GM23338 (cell line): Measurements from ENCODE around the gene STX1B. TPM values are rescaled to one million over a fixed set of nuclear protein-coding genes. Genes with fewer than 3 reads are reported as not detected.

ENCODE experiments used
- ATAC-seq: fragments of 200-7000 bp; cut with Tn5 transposase; 3 replicates; pipeline ENCODE4 v1.9.1; 2020
- DNase-seq: peaks from one replicate; pipeline ENCODE4 v3.0.0-alpha.2; 2015; ENCODE audit warnings: low spot score
- H2AFZ ChIP-seq: fragments of 200-600 bp; sonication (generic); 2 replicates; pipeline ENCODE4 v1.8.0; 2016; ENCODE audit warnings: antibody characterized with exemption, mild to moderate bottlenecking, moderate library complexity
- H3F3A ChIP-seq: fragments of 200-600 bp; sonication (generic); replicated peaks from 2 replicates; pipeline ENCODE4 v1.8.0; 2017; ENCODE audit warnings: antibody characterized with exemption, mixed run types, low read depth
- H3K27ac ChIP-seq: fragments of 200-600 bp; sonication (generic); 2 replicates; pipeline ENCODE4 v1.6.1; 2016; ENCODE audit warnings: low read depth
- H3K27me3 ChIP-seq: fragments of 200-600 bp; sonication (generic); 2 replicates; pipeline ENCODE4 v1.8.0; 2016; ENCODE audit warnings: mild to moderate bottlenecking, mixed run types, moderate library complexity; ENCODE audit not compliant: insufficient read depth
- H3K36me3 ChIP-seq: fragments of 200-600 bp; sonication (generic); 2 replicates; pipeline ENCODE4 v1.8.0; 2016; ENCODE audit warnings: mild to moderate bottlenecking; ENCODE audit not compliant: insufficient read depth
- H3K4me1 ChIP-seq: fragments of 200-600 bp; sonication (generic); 2 replicates; pipeline ENCODE4 v1.8.0; 2016; ENCODE audit warnings: mild to moderate bottlenecking, moderate library complexity; ENCODE audit not compliant: insufficient read depth
- H3K4me2 ChIP-seq: fragments of 200-600 bp; sonication (generic); 2 replicates; pipeline ENCODE4 v1.7.1; 2017; ENCODE audit warnings: mixed run types
- H3K4me3 ChIP-seq: fragments of 200-600 bp; sonication (generic); 2 replicates; pipeline ENCODE4 v1.6.1; 2016; ENCODE audit warnings: mixed run types
- H3K79me2 ChIP-seq: fragments of 200-600 bp; sonication (generic); replicated peaks from 2 replicates; pipeline ENCODE4 v1.8.0; 2017; ENCODE audit warnings: mild to moderate bottlenecking; ENCODE audit not compliant: insufficient read depth
- H3K9me2 ChIP-seq: fragments of 200-600 bp; sonication (generic); 2 replicates; pipeline ENCODE4 v1.8.0; 2017; ENCODE audit not compliant: insufficient read depth
- H4K20me1 ChIP-seq: fragments of 200-600 bp; sonication (generic); replicated peaks from 2 replicates; pipeline ENCODE4 v1.8.0; 2017; ENCODE audit warnings: mild to moderate bottlenecking; ENCODE audit not compliant: insufficient read depth
- H3K27ac Mint-ChIP-seq: 2 replicates; pipeline ENCODE4 v1.8.0; 2020; ENCODE audit warnings: inconsistent platforms, mild to moderate bottlenecking, moderate library complexity, mixed read lengths
- H3K27me3 Mint-ChIP-seq: 3 replicates; pipeline ENCODE4 v1.8.0; 2022; ENCODE audit warnings: low read depth, mild to moderate bottlenecking, moderate library complexity, mixed read lengths, inconsistent platforms; ENCODE audit not compliant: insufficient read depth, poor library complexity
- H3K36me3 Mint-ChIP-seq: 3 replicates; pipeline ENCODE4 v1.8.0; 2021; ENCODE audit warnings: low read depth, mild to moderate bottlenecking, inconsistent platforms, moderate library complexity, mixed read lengths
- H3K4me1 Mint-ChIP-seq: 3 replicates; pipeline ENCODE4 v1.8.0; 2020; ENCODE audit warnings: mild to moderate bottlenecking, inconsistent platforms, mixed read lengths
- H3K4me3 Mint-ChIP-seq: 3 replicates; pipeline ENCODE4 v1.8.0; 2021; ENCODE audit warnings: moderate library complexity, mild to moderate bottlenecking, inconsistent platforms, mixed read lengths
- H3K9me3 Mint-ChIP-seq: 3 replicates; pipeline ENCODE4 v1.8.0; 2020; ENCODE audit warnings: moderate library complexity, mild to moderate bottlenecking, inconsistent platforms, mixed read lengths
- CREB1 ChIP-seq: fragments of 250-450 bp; sonication (Bioruptor Pico); IDR thresholded peaks from 2 replicates; pipeline ENCODE4 v1.5.0; 2020; ENCODE audit warnings: low read depth, mild to moderate bottlenecking, moderate library complexity
- EZH2 ChIP-seq: fragments of 200-600 bp; sonication (generic); IDR thresholded peaks from one replicate; pipeline ENCODE4 v1.8.0; 2017; ENCODE audit warnings: antibody characterized with exemption, mild to moderate bottlenecking, low read depth; ENCODE audit not compliant: unreplicated experiment
- EZH2phosphoT487 ChIP-seq: fragments of 200-600 bp; sonication (generic); IDR thresholded peaks from one replicate; pipeline ENCODE4 v1.8.1; 2018; ENCODE audit warnings: antibody characterized with exemption; ENCODE audit not compliant: unreplicated experiment
- NANOG ChIP-seq: IDR thresholded peaks from 2 replicates; pipeline ENCODE4 v1.6.1; 2016; ENCODE audit warnings: antibody characterized with exemption, borderline replicate concordance
- POLR2AphosphoS5 ChIP-seq: IDR thresholded peaks from 2 replicates; pipeline ENCODE4 v1.6.1; 2016; ENCODE audit warnings: antibody characterized with exemption, low read depth
- STAT1 ChIP-seq: IDR thresholded peaks from one replicate; pipeline ENCODE4 v1.6.1; 2016; ENCODE audit warnings: antibody characterized with exemption; ENCODE audit not compliant: unreplicated experiment
- ZNF331 ChIP-seq: fragments of 250-450 bp; sonication (Bioruptor Pico); IDR thresholded peaks from 2 replicates; pipeline ENCODE4 v1.5.0; 2020; ENCODE audit warnings: low read depth, mild to moderate bottlenecking, moderate library complexity
- polyA plus RNA-seq: library from polyadenylated mRNA; unstranded; fragments of >200 nt; fragmentation: Nextera tagmentation; extraction: Ambion mirVana; gene quantifications from 2 replicates; pipeline ENCODE4 v1.2.1, GENCODE V29; 2016
- total RNA-seq: library from RNA; depleted of rRNA; stranded (reverse); fragments of >200 nt; shearing (Covaris generic); gene quantifications from 2 replicates; pipeline ENCODE4 v1.2.3, GENCODE V29; 2014
- TF ChIP-seq, protein P1 (sequence below): IDR thresholded peaks from one replicate; pipeline ENCODE4 v1.6.1; 2018; ENCODE audit warnings: antibody characterized with exemption; ENCODE audit not compliant: unreplicated experiment
- TF ChIP-seq, protein P2 (sequence below): IDR thresholded peaks from 2 replicates; pipeline ENCODE4 v1.6.1; 2016; ENCODE audit warnings: antibody characterized with exemption
- TF ChIP-seq, protein P3 (sequence below): fragments of 250-450 bp; sonication (Bioruptor Pico); IDR thresholded peaks from 2 replicates; pipeline ENCODE4 v1.5.0; 2020; ENCODE audit warnings: mild to moderate bottlenecking, moderate library complexity
- TF ChIP-seq, protein P4 (sequence below), 2 experiments: fragments of 200-600 bp in 1 of 2; sonication (generic) in 1 of 2; conservative IDR thresholded peaks; 2 replicates each; pipeline versions ENCODE4 v1.5.1 to v1.6.1; 2016 to 2017; ENCODE audit warnings: antibody characterized with exemption in 2 of 2, low read depth in 2 of 2, mild to moderate bottlenecking in 2 of 2, moderate library complexity in 1 of 2

The STX1B gene
- total and polyA plus RNA-seq, 2 experiments from 2014 or later: 1.7 to 9.5 TPM

DNA sequence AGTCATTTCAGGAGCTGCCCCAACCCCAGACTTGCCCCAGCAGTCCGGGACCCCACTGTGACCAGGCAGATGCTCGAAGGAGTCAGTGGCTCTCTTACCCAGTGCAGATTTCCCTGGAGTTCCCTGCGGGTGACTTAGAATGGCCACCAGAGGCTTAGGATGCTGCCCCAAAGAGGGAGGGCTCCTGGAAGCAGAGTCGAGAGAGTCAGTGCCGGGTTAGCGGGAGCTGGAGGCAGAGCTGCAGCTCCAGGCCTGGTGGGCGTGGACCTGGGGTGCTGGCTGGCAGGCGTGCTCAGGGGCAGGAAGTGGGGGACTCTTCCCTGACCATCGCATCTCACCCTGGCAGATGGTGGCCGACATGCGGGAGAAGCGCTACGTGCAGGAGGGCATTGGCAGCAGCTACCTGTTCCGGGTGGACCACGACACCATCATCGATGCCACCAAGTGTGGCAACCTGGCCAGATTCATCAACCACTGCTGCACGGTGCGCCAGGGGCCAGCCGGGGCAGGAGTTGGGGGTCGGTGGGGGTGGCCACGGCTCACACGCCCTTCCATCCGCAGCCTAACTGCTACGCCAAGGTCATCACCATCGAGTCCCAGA lies 27.0 kb downstream of the STX1B start (continued):
- TF ChIP-seq, protein P1, sequence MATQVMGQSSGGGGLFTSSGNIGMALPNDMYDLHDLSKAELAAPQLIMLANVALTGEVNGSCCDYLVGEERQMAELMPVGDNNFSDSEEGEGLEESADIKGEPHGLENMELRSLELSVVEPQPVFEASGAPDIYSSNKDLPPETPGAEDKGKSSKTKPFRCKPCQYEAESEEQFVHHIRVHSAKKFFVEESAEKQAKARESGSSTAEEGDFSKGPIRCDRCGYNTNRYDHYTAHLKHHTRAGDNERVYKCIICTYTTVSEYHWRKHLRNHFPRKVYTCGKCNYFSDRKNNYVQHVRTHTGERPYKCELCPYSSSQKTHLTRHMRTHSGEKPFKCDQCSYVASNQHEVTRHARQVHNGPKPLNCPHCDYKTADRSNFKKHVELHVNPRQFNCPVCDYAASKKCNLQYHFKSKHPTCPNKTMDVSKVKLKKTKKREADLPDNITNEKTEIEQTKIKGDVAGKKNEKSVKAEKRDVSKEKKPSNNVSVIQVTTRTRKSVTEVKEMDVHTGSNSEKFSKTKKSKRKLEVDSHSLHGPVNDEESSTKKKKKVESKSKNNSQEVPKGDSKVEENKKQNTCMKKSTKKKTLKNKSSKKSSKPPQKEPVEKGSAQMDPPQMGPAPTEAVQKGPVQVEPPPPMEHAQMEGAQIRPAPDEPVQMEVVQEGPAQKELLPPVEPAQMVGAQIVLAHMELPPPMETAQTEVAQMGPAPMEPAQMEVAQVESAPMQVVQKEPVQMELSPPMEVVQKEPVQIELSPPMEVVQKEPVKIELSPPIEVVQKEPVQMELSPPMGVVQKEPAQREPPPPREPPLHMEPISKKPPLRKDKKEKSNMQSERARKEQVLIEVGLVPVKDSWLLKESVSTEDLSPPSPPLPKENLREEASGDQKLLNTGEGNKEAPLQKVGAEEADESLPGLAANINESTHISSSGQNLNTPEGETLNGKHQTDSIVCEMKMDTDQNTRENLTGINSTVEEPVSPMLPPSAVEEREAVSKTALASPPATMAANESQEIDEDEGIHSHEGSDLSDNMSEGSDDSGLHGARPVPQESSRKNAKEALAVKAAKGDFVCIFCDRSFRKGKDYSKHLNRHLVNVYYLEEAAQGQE: no peak
- no peak for TF ChIP-seq EZH2phosphoT487
- TF ChIP-seq NANOG: no peak
- TF ChIP-seq CREB1 (CRISPR knock-in tag): no peak
- TF ChIP-seq, protein P2, sequence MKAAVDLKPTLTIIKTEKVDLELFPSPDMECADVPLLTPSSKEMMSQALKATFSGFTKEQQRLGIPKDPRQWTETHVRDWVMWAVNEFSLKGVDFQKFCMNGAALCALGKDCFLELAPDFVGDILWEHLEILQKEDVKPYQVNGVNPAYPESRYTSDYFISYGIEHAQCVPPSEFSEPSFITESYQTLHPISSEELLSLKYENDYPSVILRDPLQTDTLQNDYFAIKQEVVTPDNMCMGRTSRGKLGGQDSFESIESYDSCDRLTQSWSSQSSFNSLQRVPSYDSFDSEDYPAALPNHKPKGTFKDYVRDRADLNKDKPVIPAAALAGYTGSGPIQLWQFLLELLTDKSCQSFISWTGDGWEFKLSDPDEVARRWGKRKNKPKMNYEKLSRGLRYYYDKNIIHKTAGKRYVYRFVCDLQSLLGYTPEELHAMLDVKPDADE: no peak
- TF ChIP-seq POLR2AphosphoS5: no peak
- no peak for TF ChIP-seq STAT1

DNA sequence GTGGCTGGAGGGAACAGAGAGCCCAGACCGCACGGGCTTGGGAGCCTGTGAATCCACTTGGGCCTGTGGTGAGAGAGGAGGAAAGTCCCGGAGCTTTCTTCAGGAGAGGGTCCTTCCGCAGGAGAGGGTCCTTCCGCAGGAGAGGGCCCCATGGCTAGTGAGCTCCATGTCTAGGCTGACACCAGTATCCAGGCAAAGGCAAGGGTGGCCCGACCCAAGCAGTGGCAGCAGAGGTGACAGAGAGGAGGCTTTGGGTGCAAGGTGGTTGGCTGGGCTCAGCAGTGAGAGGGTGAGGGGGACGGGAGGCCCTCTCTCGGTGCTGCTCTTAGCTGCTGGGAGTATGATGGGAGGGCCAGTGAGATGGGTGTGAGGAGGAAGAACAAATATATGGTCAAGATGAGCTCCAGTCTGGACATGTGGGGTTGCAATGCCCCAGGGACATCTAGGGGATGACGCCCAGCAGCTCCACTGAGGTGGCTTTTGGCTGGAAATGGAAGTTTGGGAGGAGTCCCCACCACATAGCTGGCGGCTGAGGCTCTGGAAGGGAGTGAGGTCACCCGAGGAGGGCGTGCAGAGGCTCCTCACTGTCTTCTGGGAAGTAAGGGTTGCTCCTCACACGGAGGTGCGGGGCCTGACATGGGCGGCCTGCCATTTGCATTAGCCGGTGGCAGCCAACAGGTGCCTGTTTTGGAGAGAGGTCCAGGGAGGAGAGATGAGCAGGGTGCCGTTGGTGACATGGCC lies 27.7 kb downstream of the STX1B start:
- H3K4me1 ChIP-seq: no peaks in the 10 kb centered on the region
- H3K36me3 ChIP-seq: peaks cover 4% of the 10 kb centered on the region; the same call in 1 of the 2 replicates
- DNase-seq (no peak), ATAC-seq (no peak)
- no peak overlapping the region for H2AFZ ChIP-seq
- no peak overlapping the region for H3K4me2 ChIP-seq
- no peaks in the 10 kb centered on the region for H3K27me3 ChIP-seq
- H3K36me3 Mint-ChIP-seq: peaks cover 39% of the 10 kb centered on the region
- no peak overlapping the region for H3K4me3 ChIP-seq
- TF ChIP-seq POLR2AphosphoS5: no peak
- no peak for TF ChIP-seq STAT1
- TF ChIP-seq EZH2: no peak
- TF ChIP-seq EZH2phosphoT487: no peak
- TF ChIP-seq, protein P3, sequence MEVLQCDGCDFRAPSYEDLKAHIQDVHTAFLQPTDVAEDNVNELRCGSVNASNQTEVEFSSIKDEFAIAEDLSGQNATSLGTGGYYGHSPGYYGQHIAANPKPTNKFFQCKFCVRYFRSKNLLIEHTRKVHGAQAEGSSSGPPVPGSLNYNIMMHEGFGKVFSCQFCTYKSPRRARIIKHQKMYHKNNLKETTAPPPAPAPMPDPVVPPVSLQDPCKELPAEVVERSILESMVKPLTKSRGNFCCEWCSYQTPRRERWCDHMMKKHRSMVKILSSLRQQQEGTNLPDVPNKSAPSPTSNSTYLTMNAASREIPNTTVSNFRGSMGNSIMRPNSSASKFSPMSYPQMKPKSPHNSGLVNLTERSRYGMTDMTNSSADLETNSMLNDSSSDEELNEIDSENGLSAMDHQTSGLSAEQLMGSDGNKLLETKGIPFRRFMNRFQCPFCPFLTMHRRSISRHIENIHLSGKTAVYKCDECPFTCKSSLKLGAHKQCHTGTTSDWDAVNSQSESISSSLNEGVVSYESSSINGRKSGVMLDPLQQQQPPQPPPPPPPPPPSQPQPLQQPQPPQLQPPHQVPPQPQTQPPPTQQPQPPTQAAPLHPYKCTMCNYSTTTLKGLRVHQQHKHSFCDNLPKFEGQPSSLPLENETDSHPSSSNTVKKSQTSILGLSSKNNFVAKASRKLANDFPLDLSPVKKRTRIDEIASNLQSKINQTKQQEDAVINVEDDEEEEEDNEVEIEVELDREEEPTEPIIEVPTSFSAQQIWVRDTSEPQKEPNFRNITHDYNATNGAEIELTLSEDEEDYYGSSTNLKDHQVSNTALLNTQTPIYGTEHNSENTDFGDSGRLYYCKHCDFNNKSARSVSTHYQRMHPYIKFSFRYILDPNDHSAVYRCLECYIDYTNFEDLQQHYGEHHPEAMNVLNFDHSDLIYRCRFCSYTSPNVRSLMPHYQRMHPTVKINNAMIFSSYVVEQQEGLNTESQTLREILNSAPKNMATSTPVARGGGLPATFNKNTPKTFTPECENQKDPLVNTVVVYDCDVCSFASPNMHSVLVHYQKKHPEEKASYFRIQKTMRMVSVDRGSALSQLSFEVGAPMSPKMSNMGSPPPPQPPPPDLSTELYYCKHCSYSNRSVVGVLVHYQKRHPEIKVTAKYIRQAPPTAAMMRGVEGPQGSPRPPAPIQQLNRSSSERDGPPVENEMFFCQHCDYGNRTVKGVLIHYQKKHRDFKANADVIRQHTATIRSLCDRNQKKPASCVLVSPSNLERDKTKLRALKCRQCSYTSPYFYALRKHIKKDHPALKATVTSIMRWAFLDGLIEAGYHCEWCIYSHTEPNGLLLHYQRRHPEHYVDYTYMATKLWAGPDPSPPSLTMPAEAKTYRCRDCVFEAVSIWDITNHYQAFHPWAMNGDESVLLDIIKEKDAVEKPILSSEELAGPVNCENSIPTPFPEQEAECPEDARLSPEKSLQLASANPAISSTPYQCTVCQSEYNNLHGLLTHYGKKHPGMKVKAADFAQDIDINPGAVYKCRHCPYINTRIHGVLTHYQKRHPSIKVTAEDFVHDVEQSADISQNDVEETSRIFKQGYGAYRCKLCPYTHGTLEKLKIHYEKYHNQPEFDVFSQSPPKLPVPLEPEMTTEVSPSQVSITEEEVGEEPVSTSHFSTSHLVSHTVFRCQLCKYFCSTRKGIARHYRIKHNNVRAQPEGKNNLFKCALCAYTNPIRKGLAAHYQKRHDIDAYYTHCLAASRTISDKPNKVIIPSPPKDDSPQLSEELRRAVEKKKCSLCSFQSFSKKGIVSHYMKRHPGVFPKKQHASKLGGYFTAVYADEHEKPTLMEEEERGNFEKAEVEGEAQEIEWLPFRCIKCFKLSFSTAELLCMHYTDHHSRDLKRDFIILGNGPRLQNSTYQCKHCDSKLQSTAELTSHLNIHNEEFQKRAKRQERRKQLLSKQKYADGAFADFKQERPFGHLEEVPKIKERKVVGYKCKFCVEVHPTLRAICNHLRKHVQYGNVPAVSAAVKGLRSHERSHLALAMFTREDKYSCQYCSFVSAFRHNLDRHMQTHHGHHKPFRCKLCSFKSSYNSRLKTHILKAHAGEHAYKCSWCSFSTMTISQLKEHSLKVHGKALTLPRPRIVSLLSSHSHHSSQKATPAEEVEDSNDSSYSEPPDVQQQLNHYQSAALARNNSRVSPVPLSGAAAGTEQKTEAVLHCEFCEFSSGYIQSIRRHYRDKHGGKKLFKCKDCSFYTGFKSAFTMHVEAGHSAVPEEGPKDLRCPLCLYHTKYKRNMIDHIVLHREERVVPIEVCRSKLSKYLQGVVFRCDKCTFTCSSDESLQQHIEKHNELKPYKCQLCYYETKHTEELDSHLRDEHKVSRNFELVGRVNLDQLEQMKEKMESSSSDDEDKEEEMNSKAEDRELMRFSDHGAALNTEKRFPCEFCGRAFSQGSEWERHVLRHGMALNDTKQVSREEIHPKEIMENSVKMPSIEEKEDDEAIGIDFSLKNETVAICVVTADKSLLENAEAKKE (CRISPR knock-in tag): no peak
- TF ChIP-seq, protein P4, sequence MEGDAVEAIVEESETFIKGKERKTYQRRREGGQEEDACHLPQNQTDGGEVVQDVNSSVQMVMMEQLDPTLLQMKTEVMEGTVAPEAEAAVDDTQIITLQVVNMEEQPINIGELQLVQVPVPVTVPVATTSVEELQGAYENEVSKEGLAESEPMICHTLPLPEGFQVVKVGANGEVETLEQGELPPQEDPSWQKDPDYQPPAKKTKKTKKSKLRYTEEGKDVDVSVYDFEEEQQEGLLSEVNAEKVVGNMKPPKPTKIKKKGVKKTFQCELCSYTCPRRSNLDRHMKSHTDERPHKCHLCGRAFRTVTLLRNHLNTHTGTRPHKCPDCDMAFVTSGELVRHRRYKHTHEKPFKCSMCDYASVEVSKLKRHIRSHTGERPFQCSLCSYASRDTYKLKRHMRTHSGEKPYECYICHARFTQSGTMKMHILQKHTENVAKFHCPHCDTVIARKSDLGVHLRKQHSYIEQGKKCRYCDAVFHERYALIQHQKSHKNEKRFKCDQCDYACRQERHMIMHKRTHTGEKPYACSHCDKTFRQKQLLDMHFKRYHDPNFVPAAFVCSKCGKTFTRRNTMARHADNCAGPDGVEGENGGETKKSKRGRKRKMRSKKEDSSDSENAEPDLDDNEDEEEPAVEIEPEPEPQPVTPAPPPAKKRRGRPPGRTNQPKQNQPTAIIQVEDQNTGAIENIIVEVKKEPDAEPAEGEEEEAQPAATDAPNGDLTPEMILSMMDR (conservative IDR thresholded peaks at IDR 0.05; ENCODE audit: low read depth in 2 of 2): no peak
- no peak for TF ChIP-seq ZNF331 (CRISPR knock-in tag)
- H3F3A ChIP-seq: peaks cover 9% of the 10 kb centered on the region
- H3K79me2 ChIP-seq: no peaks in the 10 kb centered on the region
- H3K9me3 Mint-ChIP-seq: peaks cover 2% of the 10 kb centered on the region; the same call in 1 of the 3 replicates
- peaks cover 6% of the 10 kb centered on the region; the same call in 2 of the 3 replicates for H3K4me1 Mint-ChIP-seq
- no peak overlapping the region; the same call in 2 of the 3 replicates for H3K4me3 Mint-ChIP-seq
- peaks cover 10% of the 10 kb centered on the region for H3K27me3 Mint-ChIP-seq
- no peak overlapping the region for H3K27ac Mint-ChIP-seq
- no peak overlapping the region for H3K27ac ChIP-seq
- H4K20me1 ChIP-seq: peaks cover 10% of the 10 kb centered on the region; the same call in 1 of the 2 replicates
- no peaks in the 10 kb centered on the region for H3K9me2 ChIP-seq
